ENCODE results near the gene IL4. TPM values are rescaled to one million over a fixed set of nuclear protein-coding genes. Genes with fewer than 3 reads are reported as not detected.

IL4 gene
- polyA plus RNA-seq, 4 donors = not detected

DNA sequence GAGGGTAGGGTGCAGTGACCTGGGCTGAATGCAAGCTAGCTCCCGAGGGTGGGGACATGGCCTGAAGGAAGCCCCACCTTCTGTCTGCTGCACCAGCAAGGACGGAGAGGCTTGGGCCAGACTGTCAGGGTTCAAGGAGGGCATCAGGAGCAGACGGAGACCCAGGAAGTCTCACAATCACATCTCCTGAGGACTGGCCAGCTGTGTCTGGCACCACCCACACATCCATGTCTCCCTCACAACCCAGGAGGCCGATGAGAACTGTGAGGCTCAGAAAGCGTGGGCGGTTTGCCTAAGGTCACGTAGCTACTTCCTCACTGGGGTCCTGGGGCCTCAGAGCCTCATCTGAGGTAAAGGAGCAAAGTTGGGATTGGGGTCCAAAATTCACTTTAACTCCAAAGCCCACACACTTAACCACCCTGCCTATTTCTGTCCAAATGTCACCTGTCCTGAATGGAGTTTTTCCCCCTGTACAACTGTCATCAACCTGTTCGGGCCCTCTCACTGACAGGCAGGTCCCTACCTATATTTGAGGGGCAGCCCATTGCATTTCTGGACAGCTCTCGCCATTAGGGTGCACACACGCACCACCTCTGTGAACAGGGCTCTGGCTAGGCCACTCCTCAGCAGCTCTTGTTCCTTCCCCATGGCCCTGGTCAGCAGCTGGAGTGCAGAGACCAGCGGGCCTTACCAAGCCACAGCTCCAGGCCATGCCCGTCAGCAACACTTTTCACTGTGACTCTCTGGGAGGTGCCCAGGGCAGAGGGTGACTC lies 12.4 kb upstream of the IL4 start:
- 78 to 81% (median 81%) methylated on average over 12 of the region's 12 CpGs for WGBS, 3 donors

DNA sequence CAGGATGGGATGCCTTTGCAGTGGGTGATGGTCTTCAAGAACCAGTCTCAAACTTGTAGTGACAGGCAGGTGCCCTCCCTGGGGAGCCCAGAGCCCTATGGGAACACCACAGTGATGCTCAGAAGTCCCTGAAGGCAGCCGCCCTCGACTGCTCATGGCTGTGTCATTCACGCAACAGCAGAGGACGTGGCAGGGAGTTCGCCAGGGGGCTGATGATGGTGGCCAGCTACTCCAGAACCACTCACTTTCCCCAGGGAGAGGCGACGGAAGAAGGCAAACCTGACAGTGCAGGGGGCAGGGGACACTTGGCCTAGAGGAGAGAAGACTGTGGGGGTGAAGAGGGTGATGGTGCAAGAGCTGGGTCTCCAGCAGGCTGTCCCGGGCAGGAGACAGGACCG lies 11.8 kb upstream of the IL4 start:
- Histone ChIP-seq H3K4me1 (ENCODE audit: control insufficient read depth in 3 of 3, insufficient read depth in 2 of 3, low read depth in 1 of 3, low read length in 2 of 3) (peaks cover 5 to 46% (median 7%) of the 10 kb centered on the region in 3 donors), H3K27ac (ENCODE audit: low read depth in 1 of 3, low read length in 2 of 3) (no peak overlapping the region), H3K4me3 (ENCODE audit: low read depth in 1 of 3, low read length in 3 of 3) (no peak overlapping the region), H3K27me3 (ENCODE audit: control insufficient read depth in 3 of 3, insufficient read depth in 3 of 3, low read length in 3 of 3) (peaks cover 0 to 2% (median 0%) of the 10 kb centered on the region in 3 donors), H3K9me3 (ENCODE audit: control insufficient read depth in 2 of 2, insufficient read depth in 1 of 2, low read depth in 1 of 2, low read length in 1 of 2) (no peaks in the 10 kb centered on the region), H3K36me3 (ENCODE audit: control insufficient read depth in 3 of 3, insufficient read depth in 2 of 3, low read depth in 1 of 3, low read length in 3 of 3) (no peaks in the 10 kb centered on the region)
- DNase-seq (no peak), FAIRE-seq (no peak)
- 96 to 97% (median 96%) methylated on average over 9 of the region's 9 CpGs for WGBS, 3 donors

More for the DNA sequence above, 12.4 kb upstream of the IL4 start:
- no peak overlapping the region for H3K4me3 ChIP-seq (ENCODE audit: low read depth in 1 of 3, low read length in 3 of 3)
- FAIRE-seq (no peak), DNase-seq (no peak)
- H3K27me3 ChIP-seq (ENCODE audit: control insufficient read depth in 3 of 3, insufficient read depth in 3 of 3, low read length in 3 of 3) = peaks cover 0 to 8% (median 3%) of the 10 kb centered on the region in 3 donors
- no peaks in the 10 kb centered on the region for H3K36me3 ChIP-seq (ENCODE audit: control insufficient read depth in 3 of 3, insufficient read depth in 2 of 3, low read depth in 1 of 3, low read length in 3 of 3)
- H3K9me3 ChIP-seq (ENCODE audit: control insufficient read depth in 2 of 2, insufficient read depth in 1 of 2, low read depth in 1 of 2, low read length in 1 of 2) = no peaks in the 10 kb centered on the region
- peaks cover 5 to 45% (median 7%) of the 10 kb centered on the region in 3 donors for H3K4me1 ChIP-seq (ENCODE audit: control insufficient read depth in 3 of 3, insufficient read depth in 2 of 3, low read depth in 1 of 3, low read length in 2 of 3)
- H3K27ac ChIP-seq (ENCODE audit: low read depth in 1 of 3, low read length in 2 of 3) = no peak overlapping the region

- H3K27ac ChIP-seq (ENCODE audit: low read depth in 1 of 3, low read length in 2 of 3) = peak overlapping the region; percentile 13 to 71 (median 28)
- WGBS, 3 donors = 59 to 72% (median 65%) methylated on average over 25 of the region's 25 CpGs
- H3K36me3 ChIP-seq (ENCODE audit: control insufficient read depth in 3 of 3, insufficient read depth in 2 of 3, low read depth in 1 of 3, low read length in 3 of 3) = no peaks in the 10 kb centered on the region
- no peaks in the 10 kb centered on the region for H3K27me3 ChIP-seq (ENCODE audit: control insufficient read depth in 3 of 3, insufficient read depth in 3 of 3, low read length in 3 of 3)
- peak in 1 of 2 donors; percentile 53 for DNase-seq
- H3K4me1 ChIP-seq (ENCODE audit: control insufficient read depth in 3 of 3, insufficient read depth in 2 of 3, low read depth in 1 of 3, low read length in 2 of 3) = peaks cover 5 to 51% (median 7%) of the 10 kb centered on the region in 3 donors
- no peaks in the 10 kb centered on the region for H3K9me3 ChIP-seq (ENCODE audit: control insufficient read depth in 2 of 2, insufficient read depth in 1 of 2, low read depth in 1 of 2, low read length in 1 of 2)
- H3K4me3 ChIP-seq (ENCODE audit: low read depth in 1 of 3, low read length in 3 of 3) = no peak overlapping the region
- FAIRE-seq = no peak
Observed at GRCh38 chr5:132662925-132663770, 10.6 kb upstream of the IL4 start.

- DNase-seq (peak; percentile 65 to 83), FAIRE-seq (no peak)
- H3K4me3 ChIP-seq (ENCODE audit: low read depth in 1 of 3, low read length in 3 of 3) = no peak overlapping the region
- peaks cover 5 to 53% (median 7%) of the 10 kb centered on the region in 3 donors for H3K4me1 ChIP-seq (ENCODE audit: control insufficient read depth in 3 of 3, insufficient read depth in 2 of 3, low read depth in 1 of 3, low read length in 2 of 3)
- WGBS, 3 donors = 60 to 70% (median 64%) methylated on average over 13 of the region's 13 CpGs
- H3K9me3 ChIP-seq (ENCODE audit: control insufficient read depth in 2 of 2, insufficient read depth in 1 of 2, low read depth in 1 of 2, low read length in 1 of 2) = no peaks in the 10 kb centered on the region
- peak overlapping the region; percentile 13 to 71 (median 28) for H3K27ac ChIP-seq (ENCODE audit: low read depth in 1 of 3, low read length in 2 of 3)
- no peaks in the 10 kb centered on the region for H3K36me3 ChIP-seq (ENCODE audit: control insufficient read depth in 3 of 3, insufficient read depth in 2 of 3, low read depth in 1 of 3, low read length in 3 of 3)
- H3K27me3 ChIP-seq (ENCODE audit: control insufficient read depth in 3 of 3, insufficient read depth in 3 of 3, low read length in 3 of 3) = no peaks in the 10 kb centered on the region
Observed at GRCh38 chr5:132663771-132664695, 9.8 kb upstream of the IL4 start.

GRCh38 chr5:132664696-132665209 lies 9.0 kb upstream of the IL4 start:
- Histone ChIP-seq H3K4me1 (ENCODE audit: control insufficient read depth in 3 of 3, insufficient read depth in 2 of 3, low read depth in 1 of 3, low read length in 2 of 3) (peaks cover 7 to 60% (median 7%) of the 10 kb centered on the region in 3 donors), H3K27ac (ENCODE audit: low read depth in 1 of 3, low read length in 2 of 3) (peak overlapping the region in 1 of 3 donors; percentile 5), H3K9me3 (ENCODE audit: control insufficient read depth in 2 of 2, insufficient read depth in 1 of 2, low read depth in 1 of 2, low read length in 1 of 2) (no peaks in the 10 kb centered on the region), H3K27me3 (ENCODE audit: control insufficient read depth in 3 of 3, insufficient read depth in 3 of 3, low read length in 3 of 3) (no peaks in the 10 kb centered on the region), H3K4me3 (ENCODE audit: low read depth in 1 of 3, low read length in 3 of 3) (no peak overlapping the region), H3K36me3 (ENCODE audit: control insufficient read depth in 3 of 3, insufficient read depth in 2 of 3, low read depth in 1 of 3, low read length in 3 of 3) (no peaks in the 10 kb centered on the region)
- DNase-seq (no peak), FAIRE-seq (no peak)
- 96% methylated on average over 9 of the region's 9 CpGs for whole genome bisulfite sequencing, 3 donors

DNA sequence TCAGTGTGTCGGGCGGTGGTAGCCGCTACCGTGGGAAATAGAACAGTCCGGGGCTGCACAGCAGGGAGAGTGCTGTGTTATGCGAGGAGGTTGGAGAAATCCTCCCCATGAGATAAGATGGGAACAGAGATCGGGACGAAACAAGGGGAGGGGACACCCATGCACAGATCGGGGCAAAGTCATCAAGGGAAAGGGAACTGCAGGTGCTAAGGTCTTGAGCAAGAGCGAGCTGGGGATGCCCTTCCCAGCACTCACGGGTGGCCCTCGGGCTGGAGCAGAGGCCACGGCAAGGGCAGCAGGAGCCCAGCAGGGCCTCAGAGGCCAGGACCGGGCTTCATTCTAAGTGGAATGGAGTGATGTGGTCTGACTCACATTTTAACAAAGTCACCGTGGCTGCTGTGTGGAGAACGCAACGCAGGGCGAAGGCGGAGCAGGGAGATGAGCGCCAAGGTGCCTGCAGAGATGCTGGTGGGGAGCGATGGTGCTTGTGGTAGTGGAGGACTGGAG lies 8.2 kb upstream of the IL4 start:
- peaks cover 7 to 67% (median 7%) of the 10 kb centered on the region in 3 donors for H3K4me1 ChIP-seq (ENCODE audit: control insufficient read depth in 3 of 3, insufficient read depth in 2 of 3, low read depth in 1 of 3, low read length in 2 of 3)
- H3K27ac ChIP-seq (ENCODE audit: low read depth in 1 of 3, low read length in 2 of 3) = no peak overlapping the region
- no peaks in the 10 kb centered on the region for H3K36me3 ChIP-seq (ENCODE audit: control insufficient read depth in 3 of 3, insufficient read depth in 2 of 3, low read depth in 1 of 3, low read length in 3 of 3)
- 73 to 87% (median 82%) methylated on average over 21 of the region's 21 CpGs for WGBS, 3 donors
- H3K4me3 ChIP-seq (ENCODE audit: low read depth in 1 of 3, low read length in 3 of 3) = no peak overlapping the region
- no peaks in the 10 kb centered on the region for H3K27me3 ChIP-seq (ENCODE audit: control insufficient read depth in 3 of 3, insufficient read depth in 3 of 3, low read length in 3 of 3)
- FAIRE-seq (no peak), DNase-seq (peak in 1 of 2 donors; percentile 52)
- no peaks in the 10 kb centered on the region for H3K9me3 ChIP-seq (ENCODE audit: control insufficient read depth in 2 of 2, insufficient read depth in 1 of 2, low read depth in 1 of 2, low read length in 1 of 2)

- 71 to 84% (median 71%) methylated on average over 16 of the region's 16 CpGs for WGBS, 3 donors
- FAIRE-seq (no peak), DNase-seq (peak; percentile 70 to 83)
- Histone ChIP-seq H3K27me3 (ENCODE audit: control insufficient read depth in 3 of 3, insufficient read depth in 3 of 3, low read length in 3 of 3) (no peaks in the 10 kb centered on the region), H3K4me1 (ENCODE audit: control insufficient read depth in 3 of 3, insufficient read depth in 2 of 3, low read depth in 1 of 3, low read length in 2 of 3) (peaks cover 7 to 66% (median 7%) of the 10 kb centered on the region in 3 donors), H3K27ac (ENCODE audit: low read depth in 1 of 3, low read length in 2 of 3) (peak overlapping the region in 1 of 3 donors; percentile 50), H3K9me3 (ENCODE audit: control insufficient read depth in 2 of 2, insufficient read depth in 1 of 2, low read depth in 1 of 2, low read length in 1 of 2) (no peaks in the 10 kb centered on the region), H3K36me3 (ENCODE audit: control insufficient read depth in 3 of 3, insufficient read depth in 2 of 3, low read depth in 1 of 3, low read length in 3 of 3) (no peaks in the 10 kb centered on the region), H3K4me3 (ENCODE audit: low read depth in 1 of 3, low read length in 3 of 3) (no peak overlapping the region)
Observed at GRCh38 chr5:132666310-132667123, 7.3 kb upstream of the IL4 start.

All from small intestine (tissue), 7 donors.